GM12878 (cell line): ENCODE results near the gene STK32B. TPM values are rescaled to one million over a fixed set of nuclear protein-coding genes. Genes with fewer than 3 reads are reported as not detected.

ENCODE experiments used
- ATAC-seq: fragments of 200-7000 bp; cut with Tn5 transposase; 3 replicates; pipeline ENCODE4 v1.9.1; 2020; ENCODE audit warnings: mild to moderate bottlenecking, moderate library complexity
- BruUV-seq: library from RNA; stranded (reverse); fragments of 400-500 nt; replicated peaks from 2 replicates; lab custom pipeline; 2021; lab: Mats Ljungman, UMichigan
- CTCF ChIA-PET: fragments of 300-600 bp; sonication (Branson Sonifier 250); formaldehyde crosslinking; extraction: SDS; loops from one replicate; lab custom pipeline; 2021; ENCODE audit warnings: inconsistent platforms; lab: Yijun Ruan, JAX
- POLR2A ChIA-PET: fragments of 350-600 bp; formaldehyde crosslinking; extraction: SDS; loops from one replicate; lab custom pipeline; 2021; ENCODE audit warnings: inconsistent platforms; lab: Charles Lee
- RAD21 ChIA-PET: fragments of 300-600 bp; sonication (Branson Sonifier 250); formaldehyde crosslinking; loops from one replicate; lab custom pipeline; 2023; ENCODE audit warnings: antibody characterized with exemption; ENCODE audit not compliant: unreplicated experiment; lab: Charles Lee
- SMC1A ChIA-PET: fragments of 300-600 bp; sonication (Branson Sonifier 250); formaldehyde crosslinking; loops from one replicate; lab custom pipeline; 2023; ENCODE audit not compliant: unreplicated experiment, uncharacterized antibody; lab: Charles Lee
- DNase-seq: peaks from one replicate; pipeline ENCODE4 v3.0.0-alpha.2; 2011; ENCODE audit warnings: low read depth, low spot score
- FAIRE-seq: peaks from 3 replicates; lab custom pipeline; 2011; peaks lifted over from hg19 to GRCh38; lab: Jason Lieb, UNC
- H2AFZ ChIP-seq: 2 replicates; pipeline ENCODE4 v1.6.0; 2011; ENCODE audit warnings: low read depth, low read length, control low read depth; ENCODE audit not compliant: control insufficient read depth
- H3K27ac ChIP-seq: 2 replicates; pipeline ENCODE4 v1.5.1; 2011; ENCODE audit warnings: control low read depth; ENCODE audit not compliant: control insufficient read depth, insufficient read depth
- H3K27me3 ChIP-seq, 2 experiments: replicated peaks in 1 of 2; 2 replicates each; pipeline versions ENCODE4 v1.6.0 to v1.6.1; 2011; ENCODE audit warnings: low read length in 1 of 2; ENCODE audit not compliant: control insufficient read depth in 2 of 2, insufficient read depth in 2 of 2
- H3K36me3 ChIP-seq, 2 experiments: 2 replicates each; pipeline ENCODE4 v1.5.1; 2011; ENCODE audit warnings: low read length in 1 of 2; ENCODE audit not compliant: control insufficient read depth in 2 of 2, insufficient read depth in 2 of 2
- H3K4me1 ChIP-seq: 2 replicates; pipeline ENCODE4 v1.6.1; 2011; ENCODE audit warnings: mild to moderate bottlenecking, low read length, moderate library complexity, mixed read lengths; ENCODE audit not compliant: control insufficient read depth, insufficient read depth
- H3K4me2 ChIP-seq: 2 replicates; pipeline ENCODE4 v1.6.0; 2011; ENCODE audit warnings: control low read depth; ENCODE audit not compliant: control insufficient read depth, insufficient read depth
- H3K4me3 ChIP-seq: fragments of 200-600 bp; sonication (generic); 2 replicates; pipeline ENCODE4 v1.5.1; 2016
- H3K79me2 ChIP-seq: 2 replicates; pipeline ENCODE4 v1.6.0; 2011; ENCODE audit warnings: low read length; ENCODE audit not compliant: control insufficient read depth, insufficient read depth
- H3K9ac ChIP-seq: 2 replicates; pipeline ENCODE4 v1.8.0; 2011; ENCODE audit warnings: low read length, control low read depth, mixed read lengths; ENCODE audit not compliant: control insufficient read depth, insufficient read depth
- H3K9me3 ChIP-seq: replicated peaks from 3 replicates; pipeline ENCODE4 v1.5.1; 2011; ENCODE audit warnings: mild to moderate bottlenecking, low read length; ENCODE audit not compliant: control insufficient read depth, insufficient read depth
- H4K20me1 ChIP-seq: 2 replicates; pipeline ENCODE4 v1.6.0; 2011; ENCODE audit not compliant: control insufficient read depth, insufficient read depth
- CEBPB ChIP-seq, 2 experiments: fragments of 150-350 bp in 1 of 2; IDR thresholded peaks; 2 replicates each; pipeline ENCODE4 v1.6.1; 2012 to 2014; ENCODE audit warnings: low read depth in 2 of 2, low read length in 2 of 2, borderline replicate concordance in 1 of 2, inconsistent platforms in 1 of 2
- FOXM1 ChIP-seq: IDR thresholded peaks from 2 replicates; pipeline ENCODE4 v1.6.1; 2012; ENCODE audit warnings: low read depth, mild to moderate bottlenecking, inconsistent platforms, low read length, moderate library complexity
- HCFC1 ChIP-seq: fragments of 150-350 bp; IDR thresholded peaks from 2 replicates; pipeline ENCODE4 v1.6.1; 2014; ENCODE audit warnings: low read length
- NBN ChIP-seq: fragments of 450-650 bp; IDR thresholded peaks from 2 replicates; pipeline ENCODE4 v1.6.1; 2016
- NR2F1 ChIP-seq: fragments of 450-650 bp; conservative IDR thresholded peaks from 2 replicates; pipeline ENCODE4 v1.6.1; 2017; ENCODE audit warnings: mild to moderate bottlenecking
- RAD51 ChIP-seq: fragments of 450-650 bp; IDR thresholded peaks from 2 replicates; pipeline ENCODE4 v1.6.1; 2016; ENCODE audit warnings: moderate library complexity, mild to moderate bottlenecking, inconsistent platforms
- SMARCA5 ChIP-seq: fragments of 450-650 bp; IDR thresholded peaks from 2 replicates; pipeline ENCODE4 v1.6.1; 2017; ENCODE audit warnings: mild to moderate bottlenecking
- STAT1 ChIP-seq: fragments of 450-650 bp; conservative IDR thresholded peaks from 2 replicates; pipeline ENCODE4 v1.6.1; 2014; ENCODE audit warnings: antibody characterized with exemption, mild to moderate bottlenecking
- STAT3 ChIP-seq: IDR thresholded peaks from 2 replicates; pipeline ENCODE4 v1.6.1; 2011; ENCODE audit warnings: low read depth, low read length, improper control_type of control experiment
- TCF3 ChIP-seq: IDR thresholded peaks from 2 replicates; pipeline ENCODE4 v1.6.1; 2012; ENCODE audit warnings: low read depth, mild to moderate bottlenecking, low read length, borderline replicate concordance; ENCODE audit not compliant: insufficient read depth
- WRNIP1 ChIP-seq: IDR thresholded peaks from 2 replicates; pipeline ENCODE4 v1.6.1; 2011; ENCODE audit warnings: low read depth, low read length, improper control_type of control experiment, borderline replicate concordance
- ZNF622 ChIP-seq: fragments of 450-650 bp; IDR thresholded peaks from 2 replicates; pipeline ENCODE4 v1.6.1; 2017; ENCODE audit warnings: mild to moderate bottlenecking, inconsistent platforms
- WGBS: methylation state at CpG from one replicate; pipeline ENCODE4 v1.1.6; 2016; ENCODE audit warnings: low lambda C conversion rate; ENCODE audit not compliant: insufficient replicate concordance, insufficient coverage; ENCODE audit errors: missing lambda C conversion rate; 5-methylcytosine and 5-hydroxymethylcytosine counted together
- in situ Hi-C: fragments of 300-500 bp; cut with MboI; formaldehyde crosslinking; loops from 9 replicates; pipeline ENCODE4 v1.14.3; 2018; ENCODE audit warnings: mixed read lengths
- intact Hi-C: fragments of 100-400 bp; cut with micrococcal nuclease; formaldehyde crosslinking; loops from one replicate; pipeline ENCODE4 v1.14.2; 2022; ENCODE audit not compliant: unreplicated experiment
- polyA plus RNA-seq, 11 experiments: library from polyadenylated mRNA; depleted of rRNA in 4 of 11; unstranded in 6 of 11; stranded (reverse) in 5 of 11; fragments of >200 nt; fragmentation: Nextera tagmentation in 4 of 11; fragmentation: Illumina TruSeq in 1 of 11; extraction: Ambion mirVana in 4 of 11; extraction: Trizol in 1 of 11; gene quantifications; 1 replicate in 1 of 11; 2 replicates in 10 of 11; pipeline versions ENCODE4 v1.2.1 to v1.2.3, GENCODE V29; 2011 to 2016; ENCODE audit warnings: inconsistent platforms in 2 of 11, missing spikeins in 2 of 11, low read depth in 1 of 11
- total RNA-seq, 4 experiments: library from RNA; depleted of rRNA in 3 of 4; stranded (reverse); fragments of >200 nt in 3 of 4; fragmentation: Illumina TruSeq in 1 of 4; extraction: Trizol in 1 of 4; gene quantifications; 2 replicates each; pipeline versions ENCODE4 v1.2.1 to v1.2.3, GENCODE V29; 2013 to 2021
- TF ChIP-seq, protein P1 (sequence below): fragments of 450-650 bp; formaldehyde crosslinking; IDR thresholded peaks from 2 replicates; pipeline ENCODE4 v1.5.0; 2022; ENCODE audit warnings: mild to moderate bottlenecking, missing genetic modification characterization
- TF ChIP-seq, protein P2 (sequence below): IDR thresholded peaks from 2 replicates; pipeline ENCODE4 v1.6.1; 2012; ENCODE audit warnings: low read depth, low read length, improper control_type of control experiment

Gene STK32B
- total and polyA plus RNA-seq, 10 of the 15 experiments (the other 5 are each of a cell fraction or from before 2014, with no cell fraction given): 0.04 to 0.12 (median 0.08) TPM; not detected in 7

DNA sequence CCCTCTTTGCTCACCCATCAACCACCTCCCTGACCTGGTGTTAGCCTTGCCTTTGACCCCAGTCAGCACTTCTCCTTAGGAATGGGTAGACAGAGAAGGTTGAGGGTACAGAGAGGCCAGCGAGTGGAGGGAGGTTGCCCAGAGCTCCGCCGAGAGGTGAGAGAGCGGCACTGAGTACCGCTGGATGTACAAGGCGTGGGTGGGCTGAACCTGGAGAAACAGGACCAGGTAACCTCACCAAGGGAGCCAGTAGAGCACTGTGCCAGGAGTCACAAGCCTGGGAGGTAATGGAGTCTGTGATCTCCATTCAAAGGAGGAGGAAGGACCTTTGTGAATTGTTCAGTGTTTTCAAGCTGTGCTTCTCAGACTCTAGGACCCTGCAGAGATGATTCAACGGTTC lies 400.9 kb downstream of the STK32B start:
- in situ Hi-C loops: no loop called here
- Histone ChIP-seq H3K36me3 (no peaks in the 10 kb centered on the region), H4K20me1 (no peaks in the 10 kb centered on the region), H2AFZ (no peak overlapping the region), H3K4me1 (no peaks in the 10 kb centered on the region), H3K9ac (no peak overlapping the region), H3K27ac (no peak overlapping the region), H3K9me3 (no peaks in the 10 kb centered on the region; the same call in 2 of the 3 replicates), H3K79me2 (no peaks in the 10 kb centered on the region), H3K27me3 (no peaks in the 10 kb centered on the region; a peak in 1 of 4 replicates), H3K4me3 (no peak overlapping the region), H3K4me2 (no peak overlapping the region)
- POLR2A ChIA-PET: no interaction called here
- intact Hi-C loops: no loop called here
- TF ChIP-seq SMARCA5: no peak
- TF ChIP-seq, protein P1, sequence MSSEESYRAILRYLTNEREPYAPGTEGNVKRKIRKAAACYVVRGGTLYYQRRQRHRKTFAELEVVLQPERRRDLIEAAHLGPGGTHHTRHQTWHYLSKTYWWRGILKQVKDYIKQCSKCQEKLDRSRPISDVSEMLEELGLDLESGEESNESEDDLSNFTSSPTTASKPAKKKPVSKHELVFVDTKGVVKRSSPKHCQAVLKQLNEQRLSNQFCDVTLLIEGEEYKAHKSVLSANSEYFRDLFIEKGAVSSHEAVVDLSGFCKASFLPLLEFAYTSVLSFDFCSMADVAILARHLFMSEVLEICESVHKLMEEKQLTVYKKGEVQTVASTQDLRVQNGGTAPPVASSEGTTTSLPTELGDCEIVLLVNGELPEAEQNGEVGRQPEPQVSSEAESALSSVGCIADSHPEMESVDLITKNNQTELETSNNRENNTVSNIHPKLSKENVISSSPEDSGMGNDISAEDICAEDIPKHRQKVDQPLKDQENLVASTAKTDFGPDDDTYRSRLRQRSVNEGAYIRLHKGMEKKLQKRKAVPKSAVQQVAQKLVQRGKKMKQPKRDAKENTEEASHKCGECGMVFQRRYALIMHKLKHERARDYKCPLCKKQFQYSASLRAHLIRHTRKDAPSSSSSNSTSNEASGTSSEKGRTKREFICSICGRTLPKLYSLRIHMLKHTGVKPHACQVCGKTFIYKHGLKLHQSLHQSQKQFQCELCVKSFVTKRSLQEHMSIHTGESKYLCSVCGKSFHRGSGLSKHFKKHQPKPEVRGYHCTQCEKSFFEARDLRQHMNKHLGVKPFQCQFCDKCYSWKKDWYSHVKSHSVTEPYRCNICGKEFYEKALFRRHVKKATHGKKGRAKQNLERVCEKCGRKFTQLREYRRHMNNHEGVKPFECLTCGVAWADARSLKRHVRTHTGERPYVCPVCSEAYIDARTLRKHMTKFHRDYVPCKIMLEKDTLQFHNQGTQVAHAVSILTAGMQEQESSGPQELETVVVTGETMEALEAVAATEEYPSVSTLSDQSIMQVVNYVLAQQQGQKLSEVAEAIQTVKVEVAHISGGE: no peak
- no peak for TF ChIP-seq STAT1
- TF ChIP-seq RAD51: no peak
- no peak for TF ChIP-seq NBN
- TF ChIP-seq NR2F1: no peak
- no peak for TF ChIP-seq FOXM1
- TF ChIP-seq WRNIP1: no peak
- TF ChIP-seq TCF3: no peak
- TF ChIP-seq, protein P2, sequence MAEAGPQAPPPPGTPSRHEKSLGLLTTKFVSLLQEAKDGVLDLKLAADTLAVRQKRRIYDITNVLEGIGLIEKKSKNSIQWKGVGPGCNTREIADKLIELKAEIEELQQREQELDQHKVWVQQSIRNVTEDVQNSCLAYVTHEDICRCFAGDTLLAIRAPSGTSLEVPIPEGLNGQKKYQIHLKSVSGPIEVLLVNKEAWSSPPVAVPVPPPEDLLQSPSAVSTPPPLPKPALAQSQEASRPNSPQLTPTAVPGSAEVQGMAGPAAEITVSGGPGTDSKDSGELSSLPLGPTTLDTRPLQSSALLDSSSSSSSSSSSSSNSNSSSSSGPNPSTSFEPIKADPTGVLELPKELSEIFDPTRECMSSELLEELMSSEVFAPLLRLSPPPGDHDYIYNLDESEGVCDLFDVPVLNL: no peak
- TF ChIP-seq HCFC1: no peak
- no peak for TF ChIP-seq STAT3
- no peak for TF ChIP-seq CEBPB (IDR thresholded peaks at IDR 0.05; ENCODE audit: borderline replicate concordance in 1 of 2, low read depth in 2 of 2, low read length in 2 of 2)
- no peak for TF ChIP-seq ZNF622
- WGBS: 51% methylated on average over 7 of the region's 7 CpGs
- FAIRE-seq (no peak), DNase-seq (no peak), ATAC-seq (no peak)
- SMC1A ChIA-PET: no interaction called here
- RAD21 ChIA-PET: no interaction called here
- no TSS peak for BruUV-seq
- CTCF ChIA-PET: no interaction called here
